HepG2 (cell line): Measurements from ENCODE around the gene TAPBP. TPM values are rescaled to one million over a fixed set of nuclear protein-coding genes. Genes with fewer than 3 reads are reported as not detected.

ENCODE experiments used
- ATAC-seq: fragments of 200-7000 bp; cut with Tn5 transposase; 3 replicates; pipeline ENCODE4 v1.9.1; 2020; ENCODE audit warnings: mild to moderate bottlenecking, moderate library complexity
- BruUV-seq: library from RNA; stranded (reverse); fragments of 400-500 nt; replicated peaks from 2 replicates; lab custom pipeline; 2021; lab: Mats Ljungman, UMichigan
- CTCF ChIA-PET: fragments of 300-600 bp; formaldehyde crosslinking; extraction: SDS; loops from one replicate; lab custom pipeline; 2021; ENCODE audit warnings: low total read pairs, inconsistent platforms, low intra/inter-chr PET ratio; lab: Yijun Ruan, JAX
- POLR2A ChIA-PET: fragments of 350-600 bp; sonication (Branson Sonifier 250); formaldehyde crosslinking; loops from one replicate; lab custom pipeline; 2020; ENCODE audit warnings: antibody characterized with exemption, inconsistent platforms; lab: Yijun Ruan, JAX
- DNase-seq: peaks from one replicate; pipeline ENCODE4 v3.0.0-alpha.2; 2015; ENCODE audit warnings: low spot score
- FAIRE-seq: peaks from 3 replicates; lab custom pipeline; 2011; peaks lifted over from hg19 to GRCh38; lab: Jason Lieb, UNC
- H2AFZ ChIP-seq: one replicate; pipeline ENCODE4 v1.6.1; 2011; ENCODE audit warnings: low read length, inconsistent platforms
- H3K27ac ChIP-seq: fragments of 300-600 bp; 3 replicates; pipeline ENCODE4 v1.8.0; 2011; ENCODE audit warnings: mixed run types, mild to moderate bottlenecking, mixed read lengths, low read length, inconsistent platforms; ENCODE audit not compliant: insufficient read depth; ENCODE audit errors: extremely low read length
- H3K27me3 ChIP-seq, 2 experiments: fragments of 200-600 bp in 1 of 2; 2 replicates in 1 of 2; 3 replicates in 1 of 2; pipeline versions ENCODE4 v1.6.0 to v1.8.0; 2011; ENCODE audit warnings: low read length in 2 of 2, mild to moderate bottlenecking in 2 of 2, moderate library complexity in 2 of 2, inconsistent platforms in 1 of 2; ENCODE audit not compliant: insufficient read depth in 2 of 2, control insufficient read depth in 1 of 2
- H3K36me3 ChIP-seq, 2 experiments: fragments of 200-600 bp in 1 of 2; replicated peaks in 1 of 2; 2 replicates in 1 of 2; 3 replicates in 1 of 2; pipeline versions ENCODE4 v1.5.1 to v1.8.0; 2011; ENCODE audit warnings: low read length in 2 of 2, inconsistent platforms in 1 of 2; ENCODE audit not compliant: insufficient read depth in 2 of 2, control insufficient read depth in 1 of 2
- H3K4me1 ChIP-seq: 2 replicates; pipeline ENCODE4 v1.5.1; 2012; ENCODE audit warnings: low read length, inconsistent platforms; ENCODE audit not compliant: insufficient read depth
- H3K4me2 ChIP-seq: 2 replicates; pipeline ENCODE4 v1.6.0; 2011; ENCODE audit warnings: low read depth, low read length, inconsistent platforms
- H3K4me3 ChIP-seq, 3 experiments: fragments of 200-600 bp in 1 of 3; sonication (generic), shearing (Covaris generic) in 1 of 3; replicated peaks in 1 of 3; 2 replicates each; pipeline ENCODE4 v1.5.1; 2011 to 2016; ENCODE audit warnings: low read length in 3 of 3, inconsistent platforms in 2 of 3, low read depth in 2 of 3, mild to moderate bottlenecking in 2 of 3, control low read depth in 1 of 3, mixed read lengths in 1 of 3; ENCODE audit not compliant: insufficient read depth in 1 of 3
- H3K79me2 ChIP-seq: one replicate; pipeline ENCODE4 v1.6.1; 2011; ENCODE audit warnings: low read length, inconsistent platforms; ENCODE audit not compliant: insufficient read depth
- H3K9ac ChIP-seq: 2 replicates; pipeline ENCODE4 v1.6.0; 2011; ENCODE audit warnings: mild to moderate bottlenecking, low read depth, low read length, inconsistent platforms; ENCODE audit not compliant: insufficient read depth
- H3K9me3 ChIP-seq: 2 replicates; pipeline ENCODE4 v1.5.1; 2012; ENCODE audit warnings: mild to moderate bottlenecking, low read length
- H4K20me1 ChIP-seq: 2 replicates; pipeline ENCODE4 v1.6.0; 2011; ENCODE audit warnings: inconsistent platforms, mild to moderate bottlenecking, low read length, moderate library complexity; ENCODE audit not compliant: insufficient read depth
- CHCHD3 ChIP-seq: sonication (generic); formaldehyde crosslinking; IDR thresholded peaks from 2 replicates; pipeline ENCODE4 v1.8.0; 2022; ENCODE audit warnings: mild to moderate bottlenecking, missing genetic modification reagents, moderate library complexity
- DPF2 ChIP-seq: sonication (generic); formaldehyde crosslinking; IDR thresholded peaks from 2 replicates; pipeline ENCODE4 v1.4.0; 2020; ENCODE audit warnings: mild to moderate bottlenecking, low read depth, missing genetic modification reagents, borderline replicate concordance
- EED ChIP-seq: sonication (generic); formaldehyde crosslinking; IDR thresholded peaks from 2 replicates; pipeline ENCODE4 v1.5.0; 2020; ENCODE audit warnings: mild to moderate bottlenecking, missing genetic modification reagents
- FOSL2 ChIP-seq: sonication (generic); formaldehyde crosslinking; IDR thresholded peaks from 2 replicates; pipeline ENCODE4 v1.4.0; 2020; ENCODE audit warnings: missing genetic modification reagents
- GABPB1 ChIP-seq: IDR thresholded peaks from 2 replicates; pipeline ENCODE4 v1.6.1; 2016; ENCODE audit warnings: mild to moderate bottlenecking, missing genetic modification reagents, moderate library complexity, missing compliant biosample characterization
- GLI4 ChIP-seq: sonication (generic); formaldehyde crosslinking; IDR thresholded peaks from 2 replicates; pipeline ENCODE4 v1.5.1; 2020; ENCODE audit warnings: missing genetic modification reagents, mild to moderate bottlenecking, moderate library complexity, borderline replicate concordance
- HOXA3 ChIP-seq: sonication (generic); formaldehyde crosslinking; IDR thresholded peaks from 2 replicates; pipeline ENCODE4 v1.5.0; 2020; ENCODE audit warnings: missing genetic modification reagents
- MAZ ChIP-seq, 2 experiments: sonication (generic) in 1 of 2; formaldehyde crosslinking in 1 of 2; IDR thresholded peaks; 2 replicates each; pipeline versions ENCODE4 v1.5.0 to v1.6.1; 2012 to 2020; ENCODE audit warnings: low read depth in 2 of 2, mild to moderate bottlenecking in 2 of 2, borderline replicate concordance in 1 of 2, improper control_type of control experiment in 1 of 2, low read length in 1 of 2, missing genetic modification reagents in 1 of 2, moderate library complexity in 1 of 2
- MIXL1 ChIP-seq: IDR thresholded peaks from 2 replicates; pipeline ENCODE4 v1.6.1; 2016
- MTF1 ChIP-seq: sonication (generic); formaldehyde crosslinking; IDR thresholded peaks from 2 replicates; pipeline ENCODE4 v1.5.0; 2020; ENCODE audit warnings: missing genetic modification reagents
- ONECUT2 ChIP-seq: sonication (generic); formaldehyde crosslinking; IDR thresholded peaks from 2 replicates; pipeline ENCODE4 v1.4.0; 2020; ENCODE audit warnings: missing genetic modification reagents
- RBFOX2 ChIP-seq: fragments of 200-400 bp; formaldehyde crosslinking; IDR thresholded peaks from 2 replicates; pipeline ENCODE4 v1.6.1; 2017; ENCODE audit warnings: low read depth, mild to moderate bottlenecking, low read length
- ZBTB38 ChIP-seq: sonication (generic); formaldehyde crosslinking; IDR thresholded peaks from 2 replicates; pipeline ENCODE4 v1.5.1; 2020; ENCODE audit warnings: mild to moderate bottlenecking, missing genetic modification reagents
- ZFY ChIP-seq: sonication (generic); formaldehyde crosslinking; IDR thresholded peaks from 2 replicates; pipeline ENCODE4 v1.4.0; 2020; ENCODE audit warnings: missing genetic modification reagents
- ZNF224 ChIP-seq: sonication (generic); formaldehyde crosslinking; IDR thresholded peaks from 2 replicates; pipeline ENCODE4 v1.5.0; 2020; ENCODE audit warnings: mild to moderate bottlenecking, missing genetic modification reagents
- ZNF34 ChIP-seq: sonication (generic); formaldehyde crosslinking; IDR thresholded peaks from 2 replicates; pipeline ENCODE4 v1.4.0; 2020; ENCODE audit warnings: mild to moderate bottlenecking, missing genetic modification reagents, borderline replicate concordance
- ZNF563 ChIP-seq: sonication (generic); formaldehyde crosslinking; IDR thresholded peaks from 2 replicates; pipeline ENCODE4 v1.8.0; 2022; ENCODE audit warnings: mild to moderate bottlenecking, moderate library complexity, missing genetic modification reagents
- ZSCAN31 ChIP-seq: sonication (generic); formaldehyde crosslinking; IDR thresholded peaks from 2 replicates; pipeline ENCODE4 v1.5.0; 2020; ENCODE audit warnings: low read depth, mild to moderate bottlenecking, missing genetic modification reagents
- WGBS: methylation state at CpG from one replicate; pipeline ENCODE4 v1.1.6; 2017; ENCODE audit warnings: low lambda C conversion rate; 5-methylcytosine and 5-hydroxymethylcytosine counted together
- in situ Hi-C: cut with HindIII; loops from 2 replicates; pipeline ENCODE4 v1.10.0; 2017; ENCODE audit warnings: low pct_unique_long_range_greater_than_20kb; ENCODE audit not compliant: extremely low pct_ligation_motif_present
- intact Hi-C: fragments of 100-400 bp; cut with micrococcal nuclease; formaldehyde crosslinking; loops from one replicate; pipeline ENCODE4 v1.10.0; 2022; ENCODE audit not compliant: unreplicated experiment
- polyA plus RNA-seq, 8 experiments: library from polyadenylated mRNA; depleted of rRNA in 3 of 8; stranded (reverse) in 7 of 8; unstranded in 1 of 8; fragments of >200 nt; fragmentation: Illumina TruSeq in 4 of 8; extraction: Trizol in 4 of 8; gene quantifications; 2 replicates each; pipeline versions ENCODE4 v1.2.1 to v1.2.3, GENCODE V29; 2011 to 2016; ENCODE audit warnings: low read depth in 4 of 8, missing spikeins in 1 of 8, mixed read lengths in 1 of 8; ENCODE audit not compliant: insufficient read depth in 1 of 8
- total RNA-seq, 5 experiments: library from RNA; depleted of rRNA; stranded (reverse); fragments of >200 nt; fragmentation: Illumina TruSeq; extraction: Trizol; gene quantifications; 2 replicates each; pipeline ENCODE4 v1.2.3, GENCODE V29; 2016; ENCODE audit warnings: low read depth in 1 of 5
- TF ChIP-seq, protein P1 (sequence below): sonication (generic); formaldehyde crosslinking; IDR thresholded peaks from 2 replicates; pipeline ENCODE4 v1.4.0; 2020; ENCODE audit warnings: mild to moderate bottlenecking, missing genetic modification reagents

TAPBP gene
- total and polyA plus RNA-seq, 2 of the 13 experiments (the other 11 are each of a cell fraction or from before 2014, with no cell fraction given): 27.4 to 32.3 TPM

DNA sequence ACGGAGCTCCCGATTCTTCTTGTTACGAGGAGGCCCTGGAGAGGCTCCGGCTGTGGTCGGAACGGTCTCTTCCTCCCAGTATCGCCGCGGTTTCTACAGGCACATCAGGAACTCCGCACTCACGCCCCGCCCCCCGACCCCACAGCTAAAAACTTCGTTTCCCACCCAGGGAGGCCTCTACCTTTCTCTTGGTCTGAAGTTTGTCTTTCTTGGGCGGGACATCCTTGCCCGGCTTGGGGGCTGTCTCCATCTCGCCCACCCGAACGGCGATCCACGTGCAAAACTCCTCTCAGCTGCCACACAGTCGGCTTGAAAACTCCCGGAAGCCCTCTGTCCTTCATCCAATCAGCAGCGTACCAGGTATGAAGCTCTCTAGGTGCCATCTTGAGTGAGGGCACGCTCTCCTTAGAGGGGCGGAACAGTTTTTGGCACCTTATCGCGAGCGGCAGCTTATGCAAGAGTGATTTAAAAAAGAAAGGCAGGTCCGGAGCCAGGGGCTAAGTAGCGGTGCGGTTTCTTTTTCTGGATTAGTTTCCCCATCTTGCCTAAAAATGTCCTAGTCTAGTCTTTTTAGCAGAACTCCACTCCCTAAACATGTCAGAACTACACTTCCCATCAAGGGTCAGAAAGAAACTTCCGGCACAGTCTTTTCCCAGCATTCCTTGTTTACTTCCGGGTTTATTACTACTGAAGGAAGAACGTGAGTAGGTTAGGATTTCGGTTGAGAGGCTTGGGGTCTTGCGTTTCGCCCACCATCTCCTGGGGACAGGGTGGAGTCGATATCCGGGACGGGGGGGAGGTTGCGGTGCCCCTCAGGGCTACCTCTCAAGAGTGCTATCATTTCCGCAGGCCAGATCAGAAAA is 24.7 kb downstream of the TAPBP start, which contains the start of the genes PFDN6 and WDR46 (continued):
- peak; percentile 96 for TF ChIP-seq GABPB1 (CRISPR knock-in tag)
- 0 out of 2 replicates have a peak, but pooled peaks have one; percentile 42 for TF ChIP-seq ZNF34 (CRISPR knock-in tag)
- no peak for TF ChIP-seq ZNF224 (CRISPR knock-in tag)
- TF ChIP-seq HOXA3: peak; percentile 97
- no peak for TF ChIP-seq ONECUT2 (CRISPR knock-in tag)
- TF ChIP-seq FOSL2: no peak
- TF ChIP-seq DPF2 (CRISPR knock-in tag): no peak
- TF ChIP-seq, all 625 proteins: peak for 173

DNA sequence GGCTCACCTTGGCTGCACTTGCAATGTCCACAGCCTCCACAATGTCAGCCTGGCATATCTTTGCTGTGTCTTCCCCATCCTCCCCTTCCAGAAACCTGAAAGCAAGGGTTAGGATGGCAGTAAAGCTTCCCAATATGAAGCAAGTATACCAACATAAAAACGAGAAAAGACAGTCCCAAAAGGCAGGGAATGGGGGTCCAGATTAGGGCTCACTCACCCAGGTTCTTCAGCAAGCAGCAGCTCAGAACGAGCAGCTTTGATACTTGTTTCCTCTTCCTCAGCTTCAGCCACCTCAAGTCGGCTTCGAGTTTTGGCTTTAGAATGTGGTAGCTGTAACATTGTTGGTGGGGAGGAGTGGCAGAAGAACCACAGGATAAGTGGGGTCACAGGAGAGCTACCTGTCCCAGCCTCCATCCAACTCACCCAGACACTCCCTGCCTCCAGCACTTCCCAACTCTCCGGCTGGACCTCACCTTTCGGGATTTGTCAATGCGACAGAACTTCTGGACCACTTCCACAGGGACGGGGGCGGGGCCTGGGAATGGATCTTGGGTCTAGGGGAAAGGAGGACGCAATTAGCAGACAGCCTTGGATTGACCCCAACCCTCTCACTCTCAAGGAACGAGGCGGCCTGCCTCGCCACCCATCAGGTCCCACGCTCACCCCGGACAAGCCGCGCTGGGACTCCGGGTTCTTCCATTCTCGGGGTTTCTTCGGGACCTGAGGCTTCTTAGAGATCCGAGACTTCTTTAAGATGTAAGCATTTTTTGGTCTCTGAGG is 25.5 kb downstream of the TAPBP start:
- Histone ChIP-seq H3K9me3 (no peaks in the 10 kb centered on the region), H3K4me3 (peak overlapping the region; percentile 73 to 96 (median 94)), H3K79me2 (peaks cover 27% of the 10 kb centered on the region), H3K9ac (peak overlapping the region; percentile 92), H3K4me1 (peaks cover 22% of the 10 kb centered on the region), H3K27ac (peak overlapping the region; percentile 56), H3K27me3 (no peaks in the 10 kb centered on the region; a peak in 1 of 5 replicates), H3K36me3 (peaks cover 14 to 47% of the 10 kb centered on the region in 2 experiments), H2AFZ (no peak overlapping the region), H4K20me1 (no peaks in the 10 kb centered on the region), H3K4me2 (peak overlapping the region; percentile 99)
- intact Hi-C loops (no loop called here), in situ Hi-C loops (loop anchor here (25.0 kb wide), 1 partner anchor 124 kb away; the partner anchor contains the start of genes CUTA, PHF1 and SYNGAP1)
- ATAC-seq (peak; percentile 2; the same call in 1 of the 3 replicates), FAIRE-seq (no peak), DNase-seq (no peak)
- TSS peak; percentile 76 for BruUV-seq
- CTCF ChIA-PET: interaction anchor here (1.2 kb wide), 1 partner anchor 10 kb away, joined by 3 read pairs; no protein-coding TSS in a partner anchor
- 8% methylated on average over 21 of the region's 21 CpGs for WGBS
- POLR2A ChIA-PET: interaction anchor here (1.1 to 3.4 kb wide), 13 partner anchors 9 to 317 kb away, joined by 3 to 41 read pairs (median 9); partner anchors contain the start of genes B3GALT4, HSD17B8, PHF1 and RGL2
- no peak for TF ChIP-seq MTF1 (CRISPR knock-in tag)
- peak; percentile 73; the same call in 1 of the 2 replicates for TF ChIP-seq GLI4 (CRISPR knock-in tag)
- TF ChIP-seq, protein P1, sequence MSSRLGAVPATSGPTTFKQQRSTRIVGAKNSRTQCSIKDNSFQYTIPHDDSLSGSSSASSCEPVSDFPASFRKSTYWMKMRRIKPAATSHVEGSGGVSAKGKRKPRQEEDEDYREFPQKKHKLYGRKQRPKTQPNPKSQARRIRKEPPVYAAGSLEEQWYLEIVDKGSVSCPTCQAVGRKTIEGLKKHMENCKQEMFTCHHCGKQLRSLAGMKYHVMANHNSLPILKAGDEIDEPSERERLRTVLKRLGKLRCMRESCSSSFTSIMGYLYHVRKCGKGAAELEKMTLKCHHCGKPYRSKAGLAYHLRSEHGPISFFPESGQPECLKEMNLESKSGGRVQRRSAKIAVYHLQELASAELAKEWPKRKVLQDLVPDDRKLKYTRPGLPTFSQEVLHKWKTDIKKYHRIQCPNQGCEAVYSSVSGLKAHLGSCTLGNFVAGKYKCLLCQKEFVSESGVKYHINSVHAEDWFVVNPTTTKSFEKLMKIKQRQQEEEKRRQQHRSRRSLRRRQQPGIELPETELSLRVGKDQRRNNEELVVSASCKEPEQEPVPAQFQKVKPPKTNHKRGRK (CRISPR knock-in tag): no peak
- 0 out of 2 replicates have a peak, but pooled peaks have one; percentile 11 for TF ChIP-seq ZBTB38 (CRISPR knock-in tag)
- peak; percentile 2; the same call in 1 of the 2 replicates for TF ChIP-seq ZNF563 (CRISPR knock-in tag)
- TF ChIP-seq EED: 0 out of 2 replicates have a peak, but pooled peaks have one; percentile 48
- no peak for TF ChIP-seq MAZ (IDR thresholded peaks at IDR 0.05; ENCODE audit: borderline replicate concordance, low read depth, low read length)
- TF ChIP-seq MAZ (CRISPR knock-in tag; IDR thresholded peaks at IDR 0.05; ENCODE audit: low read depth): peak; percentile 19; the same call in 1 of the 2 replicates
- TF ChIP-seq ZFY: 0 out of 2 replicates have a peak, but pooled peaks have one; percentile 27
- 0 out of 2 replicates have a peak, but pooled peaks have one; percentile 18 for TF ChIP-seq ZSCAN31 (CRISPR knock-in tag)
- 0 out of 2 replicates have a peak, but pooled peaks have one; percentile 33 for TF ChIP-seq RBFOX2
- TF ChIP-seq MIXL1: no peak
- TF ChIP-seq CHCHD3: peak; percentile 59; the same call in 1 of the 2 replicates
